Keratinocyte (primary cell): ENCODE measurements around the gene CORO1C.

Experiments
- CTCF ChIP-seq, 3 experiments: IDR thresholded peaks in 1 of 3; conservative IDR thresholded peaks in 1 of 3; optimal IDR thresholded peaks in 1 of 3; 2 replicates in 2 of 3; 3 replicates in 1 of 3; pipeline versions ENCODE3 to v1.5.1; 2011; ENCODE audit warnings: low read length in 3 of 3, mild to moderate bottlenecking in 3 of 3, moderate library complexity in 2 of 3, control low read depth in 1 of 3, inconsistent platforms in 1 of 3; ENCODE audit not compliant: insufficient read depth in 2 of 3; ENCODE audit errors: extremely low read depth in 1 of 3
- EZH2 ChIP-seq: IDR thresholded peaks from one replicate; pipeline ENCODE4 v1.6.1; 2012; ENCODE audit warnings: inconsistent platforms, mild to moderate bottlenecking, low read length, moderate library complexity

GRCh38 chr12:108677381-108677780 is 53.9 kb downstream of the CORO1C start:
- TF ChIP-seq EZH2 (no peak), CTCF (optimal IDR thresholded peaks at IDR 0.05 in 1 of 3, IDR thresholded peaks at IDR 0.05 in 1 of 3, conservative IDR thresholded peaks at IDR 0.05 in 1 of 3; ENCODE audit: extremely low read depth in 1 of 3, insufficient read depth in 2 of 3, low read length in 3 of 3) (no peak)
